SU-DHL-6 (cell line): ENCODE results near the gene GALR2.

ENCODE experiments used
- H2AFZ ChIP-seq: fragments of 200-600 bp; sonication (generic); 2 replicates; pipeline ENCODE4 v1.6.1; 2014; ENCODE audit warnings: low read depth, mild to moderate bottlenecking, moderate library complexity, mixed read lengths, antibody characterized with exemption, low read length; ENCODE audit not compliant: severe bottlenecking
- H3F3A ChIP-seq: fragments of 200-600 bp; shearing (Covaris generic); 2 replicates; pipeline ENCODE4 v1.6.0; 2016; ENCODE audit warnings: antibody characterized with exemption, mild to moderate bottlenecking; ENCODE audit not compliant: insufficient read depth
- H3K27ac ChIP-seq: fragments of 200-600 bp; sonication (generic); 2 replicates; pipeline ENCODE4 v1.5.1; 2016; ENCODE audit warnings: low read depth, mild to moderate bottlenecking, low read length, moderate library complexity, mixed read lengths
- H3K27me3 ChIP-seq: fragments of 200-600 bp; sonication (generic), shearing (Covaris generic); 2 replicates; pipeline ENCODE4 v1.6.0; 2014; ENCODE audit warnings: mild to moderate bottlenecking, low read length
- H3K36me3 ChIP-seq: fragments of 200-600 bp; sonication (generic); 2 replicates; pipeline ENCODE4 v1.6.1; 2014; ENCODE audit warnings: mild to moderate bottlenecking, low read length, mixed read lengths
- H3K4me2 ChIP-seq: fragments of 300-600, 200-600 bp; shearing (Covaris generic), sonication (generic); 2 replicates; pipeline ENCODE4 v1.6.0; 2014; ENCODE audit warnings: low read length, low read depth, mild to moderate bottlenecking; ENCODE audit not compliant: poor library complexity, severe bottlenecking
- H3K4me3 ChIP-seq: fragments of 200-600 bp; sonication (generic); 2 replicates; pipeline ENCODE4 v1.5.1; 2014; ENCODE audit warnings: antibody characterized with exemption, low read length, mild to moderate bottlenecking, mixed read lengths; ENCODE audit not compliant: insufficient read depth, poor library complexity, severe bottlenecking
- H3K79me2 ChIP-seq: fragments of 200-600 bp; sonication (generic); 2 replicates; pipeline ENCODE4 v1.6.1; 2014; ENCODE audit warnings: mild to moderate bottlenecking, low read length, moderate library complexity; ENCODE audit not compliant: insufficient read depth
- H3K9ac ChIP-seq: fragments of 200-600 bp; sonication (generic); 2 replicates; pipeline ENCODE4 v1.7.0; 2014; ENCODE audit warnings: mild to moderate bottlenecking, low read length
- H3K9me2 ChIP-seq: fragments of 200-600 bp; sonication (generic); replicated peaks from 2 replicates; pipeline ENCODE4 v1.6.1; 2014; ENCODE audit warnings: low read length; ENCODE audit not compliant: insufficient read depth
- H3K9me3 ChIP-seq: fragments of 200-600 bp; sonication (generic); 2 replicates; pipeline ENCODE4 v1.6.1; 2014; ENCODE audit warnings: low read length, mixed read lengths; ENCODE audit not compliant: insufficient read depth
- H4K20me1 ChIP-seq: fragments of 200-600 bp; sonication (generic); 2 replicates; pipeline ENCODE4 v1.6.1; 2014; ENCODE audit warnings: low read depth, mild to moderate bottlenecking, antibody characterized with exemption, low read length, moderate library complexity, mixed read lengths
- CTCF ChIP-seq: fragments of 200-600 bp; sonication (generic); IDR thresholded peaks from one replicate; pipeline ENCODE4 v1.5.1; 2017; ENCODE audit warnings: antibody characterized with exemption, mild to moderate bottlenecking, low read length, moderate library complexity; ENCODE audit not compliant: insufficient read depth, poor library complexity, severe bottlenecking
- EZH2phosphoT487 ChIP-seq: fragments of 200-600 bp; sonication (generic), shearing (Covaris generic); conservative IDR thresholded peaks from 2 replicates; pipeline ENCODE4 v1.6.1; 2018; ENCODE audit warnings: mild to moderate bottlenecking, antibody characterized with exemption, low read length, moderate library complexity, mixed read lengths

GALR2 gene

GRCh38 chr17:76121932-76122430, 47.4 kb downstream of the GALR2 start:
- Histone ChIP-seq H3F3A (no peaks in the 10 kb centered on the region), H3K27me3 (no peaks in the 10 kb centered on the region), H2AFZ (peak overlapping the region; percentile 27), H3K4me2 (peak overlapping the region; percentile 13), H4K20me1 (no peaks in the 10 kb centered on the region), H3K9ac (no peak overlapping the region), H3K4me3 (no peak overlapping the region), H3K9me3 (no peaks in the 10 kb centered on the region), H3K79me2 (no peaks in the 10 kb centered on the region), H3K36me3 (no peaks in the 10 kb centered on the region), H3K9me2 (no peaks in the 10 kb centered on the region), H3K27ac (no peak overlapping the region)
- no peak for TF ChIP-seq CTCF
- TF ChIP-seq EZH2phosphoT487 = no peak

DNA sequence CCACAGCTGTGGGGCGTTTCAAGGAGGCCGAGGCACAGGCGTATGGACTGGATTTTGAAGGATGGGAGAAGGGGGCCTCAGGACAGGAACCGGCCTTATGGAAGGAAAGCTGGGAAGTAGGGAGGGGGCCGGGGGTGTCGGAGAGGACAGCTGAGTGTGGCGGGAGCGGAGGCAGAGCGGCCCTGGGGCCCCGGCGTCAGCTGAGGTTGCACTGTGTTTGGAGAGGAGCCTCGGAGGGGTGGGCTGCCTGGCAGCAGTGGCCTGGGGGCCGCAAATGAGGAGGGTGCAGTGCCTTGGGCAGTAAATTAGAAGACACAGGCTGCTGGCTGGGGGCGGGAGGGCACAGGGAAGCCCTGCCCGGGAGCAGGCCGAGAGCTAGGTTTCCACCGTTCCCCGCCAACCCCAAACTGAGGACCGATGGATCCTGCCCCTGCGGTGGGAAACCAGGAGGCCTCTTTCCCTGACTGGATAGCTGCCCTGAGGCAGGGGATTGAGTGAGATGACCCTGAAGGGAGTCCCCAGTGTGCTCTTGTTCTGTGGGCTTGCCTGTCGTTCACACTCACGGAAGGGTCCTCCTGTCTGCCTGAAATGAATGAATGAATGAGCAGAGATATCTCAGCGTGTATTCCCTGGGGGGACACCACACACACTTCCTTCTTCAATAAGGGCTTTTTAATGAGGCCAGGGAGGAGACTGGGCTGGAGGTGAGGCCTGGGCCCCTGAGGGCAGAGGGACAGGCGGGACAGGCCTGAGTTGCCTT, 48.0 kb downstream of the GALR2 start:
- Histone ChIP-seq H3K4me2 (no peak overlapping the region), H3K9me2 (no peaks in the 10 kb centered on the region), H3K36me3 (no peaks in the 10 kb centered on the region), H3K27ac (no peak overlapping the region), H3K27me3 (no peaks in the 10 kb centered on the region), H3K9ac (no peak overlapping the region), H4K20me1 (no peaks in the 10 kb centered on the region), H3K79me2 (no peaks in the 10 kb centered on the region), H3K9me3 (no peaks in the 10 kb centered on the region), H3K4me3 (no peak overlapping the region), H3F3A (no peaks in the 10 kb centered on the region), H2AFZ (no peak overlapping the region)
- TF ChIP-seq CTCF = no peak
- no peak for TF ChIP-seq EZH2phosphoT487

DNA sequence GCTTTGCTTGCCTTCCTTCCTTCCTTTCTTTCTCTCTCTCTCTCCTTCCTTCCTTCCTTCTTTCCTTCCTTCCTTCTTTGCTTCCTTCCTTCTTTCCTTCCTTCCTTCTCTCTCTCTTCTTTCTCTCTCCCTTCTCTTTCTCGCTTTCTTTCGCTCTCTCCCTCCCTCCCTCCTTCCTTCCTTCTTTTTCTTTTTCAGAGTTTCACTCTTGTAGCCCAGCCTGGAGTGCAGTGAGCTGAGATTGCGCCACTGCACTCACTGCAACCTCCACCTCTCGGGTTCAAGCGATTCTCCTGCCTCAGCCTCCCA, 48.6 kb downstream of the GALR2 start:
- Histone ChIP-seq H3K9me3 (no peaks in the 10 kb centered on the region), H3K79me2 (no peaks in the 10 kb centered on the region), H3K4me3 (no peak overlapping the region), H4K20me1 (no peaks in the 10 kb centered on the region), H3K9ac (no peak overlapping the region), H3K9me2 (no peaks in the 10 kb centered on the region), H3K4me2 (no peak overlapping the region), H3K36me3 (no peaks in the 10 kb centered on the region), H3K27ac (no peak overlapping the region), H2AFZ (no peak overlapping the region), H3K27me3 (no peaks in the 10 kb centered on the region), H3F3A (no peaks in the 10 kb centered on the region)
- no peak for TF ChIP-seq CTCF
- TF ChIP-seq EZH2phosphoT487 = no peak
